ENCODE results near the gene MAGI2.
"Not testable (repeated sequence)": the region's sequence is repeated elsewhere in the genome, so short reads cannot be mapped to it uniquely, and the experiment has no call there.

Gene MAGI2

GRCh38 chr7:79157281-79157680 is 296.2 kb downstream of the MAGI2 start:
- DNase-seq (ENCODE audit: low spot score): no peak

GRCh38 chr7:79149831-79150230 is 303.6 kb downstream of the MAGI2 start:
- DNase-seq (ENCODE audit: low spot score): no peak

GRCh38 chr7:79142706-79143105 is 310.8 kb downstream of the MAGI2 start:
- DNase-seq (ENCODE audit: low spot score): no peak

GRCh38 chr7:79141252-79141651 is 312.2 kb downstream of the MAGI2 start:
- DNase-seq (ENCODE audit: low spot score): no peak

GRCh38 chr7:79137942-79138341 is 315.5 kb downstream of the MAGI2 start:
- no peak for DNase-seq (ENCODE audit: low spot score)

- no peak for DNase-seq (ENCODE audit: low spot score)
Measured at GRCh38 chr7:79132844-79133451, 320.5 kb downstream of the MAGI2 start.

- no peak for DNase-seq (ENCODE audit: low spot score)
Measured at GRCh38 chr7:79130715-79131114, 322.8 kb downstream of the MAGI2 start.

GRCh38 chr7:79124331-79124730 is 329.1 kb downstream of the MAGI2 start:
- DNase-seq (ENCODE audit: low spot score): no peak

- no peak for DNase-seq (ENCODE audit: low spot score)
Measured at GRCh38 chr7:79118143-79118542, 335.3 kb downstream of the MAGI2 start.

- peak; percentile 12 for DNase-seq (ENCODE audit: low spot score)
Measured at GRCh38 chr7:79096361-79096805, 357.1 kb downstream of the MAGI2 start.

- no peak for DNase-seq (ENCODE audit: low spot score)
Measured at GRCh38 chr7:79093421-79093820, 360.0 kb downstream of the MAGI2 start.

- peak; percentile 10 for DNase-seq (ENCODE audit: low spot score)
Measured at GRCh38 chr7:79091661-79092060, 361.8 kb downstream of the MAGI2 start.

- DNase-seq (ENCODE audit: low spot score): no peak
Measured at GRCh38 chr7:79091011-79091410, 362.5 kb downstream of the MAGI2 start.

- no peak for DNase-seq (ENCODE audit: low spot score)
Measured at GRCh38 chr7:79090543-79090942, 362.9 kb downstream of the MAGI2 start.

- DNase-seq (ENCODE audit: low spot score): no peak
Measured at GRCh38 chr7:79084423-79084822, 369.0 kb downstream of the MAGI2 start.

- DNase-seq (ENCODE audit: low spot score): no peak
Measured at GRCh38 chr7:79079919-79080554, 373.4 kb downstream of the MAGI2 start.

GRCh38 chr7:79078273-79078672 is 375.2 kb downstream of the MAGI2 start:
- no peak for DNase-seq (ENCODE audit: low spot score)

- not testable (repeated sequence) for DNase-seq (ENCODE audit: low spot score)
Measured at GRCh38 chr7:79071187-79071586, 382.3 kb downstream of the MAGI2 start.

GRCh38 chr7:79064187-79064823 is 389.2 kb downstream of the MAGI2 start:
- DNase-seq (ENCODE audit: low spot score): no peak

GRCh38 chr7:79063019-79063698 is 390.3 kb downstream of the MAGI2 start:
- DNase-seq (ENCODE audit: low spot score): peak; percentile 24

GRCh38 chr7:79060498-79060897 is 393.0 kb downstream of the MAGI2 start:
- DNase-seq (ENCODE audit: low spot score): no peak

GRCh38 chr7:79055722-79056415 is 397.6 kb downstream of the MAGI2 start:
- DNase-seq (ENCODE audit: low spot score): no peak

Measured in AG20443 (cell line).